Osteocyte (in vitro differentiated cells): ENCODE data around the gene ZIC5. TPM values are rescaled to one million over a fixed set of nuclear protein-coding genes. Genes with fewer than 3 reads are reported as not detected.

ENCODE experiments used
- DNase-seq: peaks from one replicate; pipeline ENCODE4 v3.0.0; 2021; ENCODE audit warnings: mixed read lengths; ENCODE audit not compliant: unreplicated experiment; ENCODE audit errors: extremely low spot score
- H3K27ac Mint-ChIP-seq: one replicate; pipeline ENCODE4 v1.8.0; 2021; ENCODE audit warnings: mild to moderate bottlenecking, mixed read lengths; ENCODE audit not compliant: unreplicated experiment
- H3K27me3 Mint-ChIP-seq: one replicate; pipeline ENCODE4 v1.8.0; 2021; ENCODE audit warnings: mixed read lengths; ENCODE audit not compliant: unreplicated experiment
- H3K36me3 Mint-ChIP-seq: one replicate; pipeline ENCODE4 v1.8.0; 2021; ENCODE audit warnings: mixed read lengths; ENCODE audit not compliant: unreplicated experiment
- H3K4me1 Mint-ChIP-seq: one replicate; pipeline ENCODE4 v1.8.0; 2021; ENCODE audit warnings: mixed read lengths; ENCODE audit not compliant: unreplicated experiment
- H3K4me3 Mint-ChIP-seq: one replicate; pipeline ENCODE4 v1.8.0; 2021; ENCODE audit warnings: mild to moderate bottlenecking, moderate library complexity, mixed read lengths; ENCODE audit not compliant: unreplicated experiment
- H3K9me3 Mint-ChIP-seq: one replicate; pipeline ENCODE4 v1.8.0; 2021; ENCODE audit warnings: mixed read lengths; ENCODE audit not compliant: unreplicated experiment
- total RNA-seq: library from RNA; stranded (reverse); gene quantifications from 2 replicates; pipeline ENCODE4 v1.2.1, GENCODE V29; 2021
- TF ChIP-seq, protein P1 (sequence below): fragments of 200-600 bp; sonication (generic); IDR thresholded peaks from 2 replicates; pipeline ENCODE4 v1.5.0; 2021; ENCODE audit warnings: antibody characterized with exemption, mild to moderate bottlenecking, moderate library complexity

Gene ZIC5
- total RNA-seq, 1 donor from 2014 or later = 8.8 TPM

DNA sequence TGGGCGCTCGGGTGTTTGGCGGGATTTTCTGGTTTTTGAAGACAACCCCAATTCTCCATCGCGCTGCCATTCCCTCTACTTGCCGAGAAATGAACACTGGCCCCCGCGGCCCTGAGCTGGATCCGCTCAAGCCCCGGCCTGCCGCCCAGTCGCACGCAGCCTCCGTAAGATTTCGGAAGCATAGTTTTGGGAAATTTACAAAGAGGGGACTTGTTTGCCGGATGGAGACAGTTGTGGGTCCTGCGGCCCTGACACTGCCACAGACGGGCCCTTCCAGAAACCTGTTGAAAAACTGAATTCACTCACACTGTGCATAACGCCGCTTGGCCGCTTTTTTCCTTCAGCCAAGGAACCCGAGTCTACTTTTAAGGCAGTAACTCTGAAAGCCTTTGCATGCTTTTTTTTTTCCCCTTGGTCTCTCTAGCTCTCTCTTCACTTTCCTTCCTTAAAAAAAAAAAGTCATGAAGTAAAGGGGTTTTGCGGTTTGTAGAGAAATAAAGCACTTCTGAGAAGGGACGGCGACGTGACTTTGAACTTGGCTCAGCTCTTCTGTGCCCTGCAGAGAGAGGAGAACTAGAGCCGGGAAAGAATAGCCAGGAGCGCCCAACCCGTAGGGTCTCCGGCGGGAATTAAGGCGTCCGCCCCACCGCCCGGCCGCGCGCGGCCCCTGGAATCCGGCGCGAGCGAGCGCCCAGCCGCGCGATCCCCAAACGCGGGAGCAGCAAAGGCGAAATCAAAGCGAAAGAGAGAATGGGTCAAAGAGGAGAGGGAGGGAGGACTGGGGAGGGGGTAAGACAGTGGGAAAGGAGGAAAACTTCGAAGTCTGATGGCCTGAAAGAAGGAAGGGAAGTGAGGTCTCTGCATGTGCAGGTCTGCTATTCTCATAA is 6.6 kb upstream of the ZIC5 start:
- Mint-ChIP-seq H3K27me3 (no peaks in the 10 kb centered on the region), H3K36me3 (peaks cover 6% of the 10 kb centered on the region), H3K27ac (peak overlapping the region; percentile 94), H3K4me1 (peaks cover 23% of the 10 kb centered on the region), H3K4me3 (peak overlapping the region; percentile 79), H3K9me3 (no peaks in the 10 kb centered on the region)
- TF ChIP-seq, protein P1, sequence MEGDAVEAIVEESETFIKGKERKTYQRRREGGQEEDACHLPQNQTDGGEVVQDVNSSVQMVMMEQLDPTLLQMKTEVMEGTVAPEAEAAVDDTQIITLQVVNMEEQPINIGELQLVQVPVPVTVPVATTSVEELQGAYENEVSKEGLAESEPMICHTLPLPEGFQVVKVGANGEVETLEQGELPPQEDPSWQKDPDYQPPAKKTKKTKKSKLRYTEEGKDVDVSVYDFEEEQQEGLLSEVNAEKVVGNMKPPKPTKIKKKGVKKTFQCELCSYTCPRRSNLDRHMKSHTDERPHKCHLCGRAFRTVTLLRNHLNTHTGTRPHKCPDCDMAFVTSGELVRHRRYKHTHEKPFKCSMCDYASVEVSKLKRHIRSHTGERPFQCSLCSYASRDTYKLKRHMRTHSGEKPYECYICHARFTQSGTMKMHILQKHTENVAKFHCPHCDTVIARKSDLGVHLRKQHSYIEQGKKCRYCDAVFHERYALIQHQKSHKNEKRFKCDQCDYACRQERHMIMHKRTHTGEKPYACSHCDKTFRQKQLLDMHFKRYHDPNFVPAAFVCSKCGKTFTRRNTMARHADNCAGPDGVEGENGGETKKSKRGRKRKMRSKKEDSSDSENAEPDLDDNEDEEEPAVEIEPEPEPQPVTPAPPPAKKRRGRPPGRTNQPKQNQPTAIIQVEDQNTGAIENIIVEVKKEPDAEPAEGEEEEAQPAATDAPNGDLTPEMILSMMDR = no peak
- DNase-seq = no peak

DNA sequence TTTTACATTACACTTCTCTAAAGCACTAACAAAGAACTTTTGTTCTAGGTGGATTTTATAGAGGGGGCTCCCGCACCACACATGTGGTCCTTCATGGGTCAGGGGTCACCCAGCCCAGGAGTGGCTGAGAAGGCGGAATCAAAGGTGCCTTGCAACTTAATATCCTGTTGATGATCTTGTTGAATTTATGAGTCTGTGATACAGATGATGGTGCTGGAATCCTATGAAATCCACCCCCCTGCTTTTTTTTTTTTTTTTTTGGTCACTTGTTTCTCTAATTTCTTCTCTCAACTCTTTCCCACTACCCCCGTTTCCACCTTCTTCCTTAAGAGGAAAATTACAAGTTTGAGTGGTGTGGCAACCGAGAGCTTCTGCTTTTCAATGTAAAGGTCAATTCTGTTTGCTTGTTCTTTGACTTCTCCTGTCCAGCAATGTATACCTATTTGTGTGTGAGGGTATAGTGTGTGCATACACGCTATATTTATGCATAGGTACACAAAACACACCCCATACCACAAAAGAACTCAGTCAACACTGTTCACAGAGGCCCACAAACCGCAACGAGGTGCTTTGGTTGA is 5.9 kb upstream of the ZIC5 start:
- peaks cover 2% of the 10 kb centered on the region for H3K27me3 Mint-ChIP-seq

DNA sequence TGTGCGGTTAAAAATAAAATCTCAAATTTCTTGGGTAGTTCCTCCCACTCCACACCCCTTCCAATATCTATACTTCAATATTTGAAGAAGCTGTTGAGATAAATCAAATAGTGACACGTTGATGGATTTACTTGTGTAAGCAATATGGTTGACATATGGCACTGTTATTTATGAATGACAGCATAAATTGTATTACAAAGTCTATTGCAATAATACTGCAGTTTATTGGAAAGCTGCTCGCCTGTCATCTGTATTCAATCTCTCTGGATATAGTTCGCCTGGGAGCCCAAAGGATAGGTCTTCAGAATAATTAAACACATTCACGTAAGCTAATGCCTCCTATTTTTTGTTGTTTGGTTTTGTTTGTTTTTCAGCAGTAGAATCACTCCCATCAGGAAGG is 5.0 kb upstream of the ZIC5 start:
- Mint-ChIP-seq H3K4me3 (no peak overlapping the region), H3K4me1 (peaks cover 28% of the 10 kb centered on the region), H3K27me3 (peaks cover 5% of the 10 kb centered on the region), H3K9me3 (no peaks in the 10 kb centered on the region), H3K27ac (peak overlapping the region; percentile 94), H3K36me3 (no peaks in the 10 kb centered on the region)
- no peak for DNase-seq
- TF ChIP-seq, protein P1 = no peak

More for the DNA sequence above, 5.9 kb upstream of the ZIC5 start:
- Mint-ChIP-seq H3K36me3 (no peaks in the 10 kb centered on the region), H3K4me3 (peak overlapping the region; percentile 79), H3K27ac (peak overlapping the region; percentile 94), H3K9me3 (no peaks in the 10 kb centered on the region), H3K4me1 (peaks cover 24% of the 10 kb centered on the region)
- DNase-seq = no peak
- TF ChIP-seq, protein P1 = no peak

DNA sequence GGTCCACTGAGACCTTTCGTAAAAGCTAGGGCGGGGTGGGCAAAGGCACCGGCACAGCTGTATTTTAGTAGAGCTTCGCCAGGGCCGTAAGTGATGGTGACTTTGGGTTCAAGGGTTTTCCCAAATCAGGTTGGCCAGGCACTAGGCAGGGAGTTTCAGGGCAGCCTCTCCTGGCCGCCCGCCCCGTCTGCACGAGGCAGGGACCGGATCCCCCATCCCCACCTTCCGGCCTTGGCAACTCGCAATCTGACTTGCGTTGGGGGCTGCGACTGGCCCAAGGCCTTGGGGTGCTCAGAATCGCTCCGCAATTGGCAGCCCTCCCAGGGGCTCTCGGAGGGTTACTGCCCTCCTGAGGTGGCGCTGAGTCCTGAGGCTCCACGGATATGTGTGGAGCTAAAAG is 4.1 kb upstream of the ZIC5 start:
- no peaks in the 10 kb centered on the region for H3K36me3 Mint-ChIP-seq
- peaks cover 28% of the 10 kb centered on the region for H3K4me1 Mint-ChIP-seq
- TF ChIP-seq, protein P1 = no peak
- H3K4me3 Mint-ChIP-seq = no peak overlapping the region
- H3K27ac Mint-ChIP-seq = no peak overlapping the region
- H3K27me3 Mint-ChIP-seq = peaks cover 5% of the 10 kb centered on the region
- no peaks in the 10 kb centered on the region for H3K9me3 Mint-ChIP-seq
- DNase-seq = peak; percentile 75

DNA sequence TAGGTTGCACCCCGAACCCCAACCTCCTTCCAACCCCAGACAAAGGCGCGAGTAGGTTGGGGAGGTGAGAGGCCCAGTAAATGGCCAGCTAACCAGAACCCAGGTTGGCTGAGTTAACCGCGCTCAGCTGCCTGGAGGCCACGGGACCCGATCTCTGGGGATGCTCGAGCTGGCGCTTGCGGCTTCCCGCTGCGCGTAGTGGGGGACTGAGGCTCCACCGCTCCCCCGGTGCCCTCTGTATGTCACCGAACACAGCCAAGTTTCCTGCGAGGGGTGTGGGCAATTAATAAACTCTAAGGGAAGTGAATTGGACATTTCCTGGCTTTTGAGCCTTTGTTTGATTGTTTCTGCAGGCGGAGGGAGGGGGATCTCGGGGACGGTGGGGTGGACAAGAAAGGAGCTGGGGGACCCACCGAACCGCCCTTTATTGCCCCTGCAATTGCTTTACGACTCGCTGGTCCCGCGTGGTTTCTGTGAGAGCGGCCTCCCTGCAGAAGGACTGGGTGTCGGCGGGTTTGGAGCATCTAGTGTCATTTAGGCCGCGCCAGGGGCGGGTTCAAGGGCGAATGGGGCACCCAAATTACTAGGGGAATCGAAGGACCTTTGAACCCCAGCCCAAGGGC is 3.5 kb upstream of the ZIC5 start:
- peak; percentile 82 for DNase-seq
- peaks cover under 1% of the 10 kb centered on the region for H3K36me3 Mint-ChIP-seq
- TF ChIP-seq, protein P1 = no peak
- H3K4me1 Mint-ChIP-seq = peaks cover 28% of the 10 kb centered on the region
- H3K27ac Mint-ChIP-seq = no peak overlapping the region
- H3K4me3 Mint-ChIP-seq = no peak overlapping the region
- H3K9me3 Mint-ChIP-seq = no peaks in the 10 kb centered on the region
- peaks cover 5% of the 10 kb centered on the region for H3K27me3 Mint-ChIP-seq
